Smooth muscle cell (in vitro differentiated cells): Measurements from ENCODE around the gene THSD4. TPM values are rescaled to one million over a fixed set of nuclear protein-coding genes. Genes with fewer than 3 reads are reported as not detected.

Experiments
- DNase-seq: peaks from one replicate; lab custom pipeline; 2025; ENCODE audit not compliant: unreplicated experiment; lab: John Stamatoyannopoulos, UW
- H2AFZ ChIP-seq: fragments of 200-600 bp; sonication (generic); 2 replicates; pipeline ENCODE4 v1.6.0; 2016; ENCODE audit warnings: antibody characterized with exemption, low read depth, mild to moderate bottlenecking
- H3F3A ChIP-seq: fragments of 200-600 bp; sonication (generic); 2 replicates; pipeline ENCODE4 v1.6.0; 2017; ENCODE audit warnings: antibody characterized with exemption, low read depth
- H3K27ac ChIP-seq: fragments of 200-600 bp; sonication (generic); 2 replicates; pipeline ENCODE4 v1.5.1; 2016; ENCODE audit warnings: low read depth, mild to moderate bottlenecking
- H3K27me3 ChIP-seq: fragments of 200-600 bp; sonication (generic); 2 replicates; pipeline ENCODE4 v1.6.1; 2016; ENCODE audit warnings: low read depth, mild to moderate bottlenecking
- H3K36me3 ChIP-seq: fragments of 200-600 bp; sonication (generic); 2 replicates; pipeline ENCODE4 v1.5.1; 2016; ENCODE audit warnings: low read depth
- H3K4me1 ChIP-seq: fragments of 200-600 bp; sonication (generic); 2 replicates; pipeline ENCODE4 v1.5.1; 2016; ENCODE audit warnings: low read depth
- H3K4me2 ChIP-seq: fragments of 200-600 bp; sonication (generic); 2 replicates; pipeline ENCODE4 v1.6.0; 2016; ENCODE audit warnings: mild to moderate bottlenecking
- H3K4me3 ChIP-seq: fragments of 200-600 bp; sonication (generic); 2 replicates; pipeline ENCODE4 v1.5.1; 2016; ENCODE audit warnings: mild to moderate bottlenecking
- H3K79me2 ChIP-seq: fragments of 200-600 bp; sonication (generic); 2 replicates; pipeline ENCODE4 v1.6.0; 2016; ENCODE audit warnings: low read depth, mild to moderate bottlenecking
- H3K9ac ChIP-seq: fragments of 200-600 bp; sonication (generic); 2 replicates; pipeline ENCODE4 v1.6.0; 2016; ENCODE audit warnings: low read depth
- H3K9me3 ChIP-seq: fragments of 200-600 bp; sonication (generic); replicated peaks from 2 replicates; pipeline ENCODE4 v1.5.1; 2016; ENCODE audit warnings: low read depth
- H4K20me1 ChIP-seq: fragments of 200-600 bp; sonication (generic); 2 replicates; pipeline ENCODE4 v1.6.0; 2016; ENCODE audit warnings: low read depth
- WGBS: methylation state at CpG from one replicate; pipeline ENCODE4 v1.1.7; 2016; ENCODE audit warnings: low lambda C conversion rate; 5-methylcytosine and 5-hydroxymethylcytosine counted together
- polyA plus RNA-seq: library from polyadenylated mRNA; unstranded; fragments of >200 nt; fragmentation: Nextera tagmentation; extraction: Ambion mirVana; gene quantifications from 2 replicates; pipeline ENCODE4 v1.2.1, GENCODE V29; 2016
- total RNA-seq: library from RNA; depleted of rRNA; stranded (reverse); fragments of >200 nt; gene quantifications from 2 replicates; pipeline ENCODE4 v1.2.3, GENCODE V29; 2014
- TF ChIP-seq, protein P1 (sequence below): fragments of 200-600 bp; sonication (generic); IDR thresholded peaks from 2 replicates; pipeline ENCODE4 v1.5.1; 2017; ENCODE audit warnings: borderline replicate concordance, mild to moderate bottlenecking, antibody characterized with exemption; ENCODE audit not compliant: insufficient read depth, poor library complexity, severe bottlenecking

THSD4 gene
- total and polyA plus RNA-seq, 2 experiments from 2014 or later, result 2.5 to 4.1 TPM

DNA sequence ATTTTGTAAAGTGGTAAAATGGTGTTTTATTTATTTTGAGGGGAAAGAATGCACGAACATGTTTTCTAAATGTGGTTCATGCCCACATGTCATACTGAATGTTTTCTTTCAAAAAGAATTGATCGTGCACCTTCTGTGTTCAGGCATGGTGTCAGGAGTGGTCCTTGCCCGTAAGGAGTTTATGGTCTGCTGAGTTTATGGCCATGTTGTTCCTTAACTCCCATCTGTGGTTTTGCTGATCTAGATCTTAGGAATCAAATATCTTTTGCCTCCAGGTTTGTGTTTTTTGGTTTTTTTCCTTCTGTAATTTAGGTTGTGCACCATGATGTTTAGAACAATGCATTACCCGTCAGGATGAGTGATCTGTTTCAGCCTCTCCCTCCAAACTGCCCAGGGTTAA, 390.7 kb downstream of the THSD4 start:
- TF ChIP-seq, protein P1, sequence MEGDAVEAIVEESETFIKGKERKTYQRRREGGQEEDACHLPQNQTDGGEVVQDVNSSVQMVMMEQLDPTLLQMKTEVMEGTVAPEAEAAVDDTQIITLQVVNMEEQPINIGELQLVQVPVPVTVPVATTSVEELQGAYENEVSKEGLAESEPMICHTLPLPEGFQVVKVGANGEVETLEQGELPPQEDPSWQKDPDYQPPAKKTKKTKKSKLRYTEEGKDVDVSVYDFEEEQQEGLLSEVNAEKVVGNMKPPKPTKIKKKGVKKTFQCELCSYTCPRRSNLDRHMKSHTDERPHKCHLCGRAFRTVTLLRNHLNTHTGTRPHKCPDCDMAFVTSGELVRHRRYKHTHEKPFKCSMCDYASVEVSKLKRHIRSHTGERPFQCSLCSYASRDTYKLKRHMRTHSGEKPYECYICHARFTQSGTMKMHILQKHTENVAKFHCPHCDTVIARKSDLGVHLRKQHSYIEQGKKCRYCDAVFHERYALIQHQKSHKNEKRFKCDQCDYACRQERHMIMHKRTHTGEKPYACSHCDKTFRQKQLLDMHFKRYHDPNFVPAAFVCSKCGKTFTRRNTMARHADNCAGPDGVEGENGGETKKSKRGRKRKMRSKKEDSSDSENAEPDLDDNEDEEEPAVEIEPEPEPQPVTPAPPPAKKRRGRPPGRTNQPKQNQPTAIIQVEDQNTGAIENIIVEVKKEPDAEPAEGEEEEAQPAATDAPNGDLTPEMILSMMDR, result no peak
- no peak for DNase-seq
- H3K27ac ChIP-seq, result no peak overlapping the region
- WGBS, result 75% methylated on average over 4 of the region's 4 CpGs
- H3K36me3 ChIP-seq, result no peaks in the 10 kb centered on the region
- no peaks in the 10 kb centered on the region for H3K27me3 ChIP-seq
- H3K9me3 ChIP-seq, result no peaks in the 10 kb centered on the region
- no peaks in the 10 kb centered on the region for H3F3A ChIP-seq
- H2AFZ ChIP-seq, result no peak overlapping the region
- H3K4me3 ChIP-seq, result no peak overlapping the region
- no peaks in the 10 kb centered on the region for H3K79me2 ChIP-seq
- H3K4me2 ChIP-seq, result no peak overlapping the region
- no peaks in the 10 kb centered on the region for H4K20me1 ChIP-seq
- H3K9ac ChIP-seq, result no peak overlapping the region
- no peaks in the 10 kb centered on the region for H3K4me1 ChIP-seq

DNA sequence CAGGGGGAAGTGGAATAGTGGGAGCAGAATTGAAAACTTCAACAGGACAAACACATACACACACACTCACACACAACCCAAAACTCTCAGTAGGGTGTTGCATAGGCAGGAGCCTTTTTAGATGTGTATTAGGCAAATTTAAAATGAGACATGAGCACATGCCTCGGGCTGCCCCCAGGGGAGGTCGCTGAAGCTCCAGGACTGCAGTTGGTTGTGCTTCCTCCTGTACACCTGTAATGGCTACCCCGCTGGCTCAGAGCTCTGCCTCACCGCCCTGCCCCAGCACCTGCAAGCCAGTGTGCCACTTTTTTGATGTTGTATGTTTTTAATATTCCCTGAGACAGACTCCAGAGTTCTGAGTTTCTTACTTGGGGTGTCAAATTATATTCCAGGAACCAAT, 391.7 kb downstream of the THSD4 start:
- Histone ChIP-seq H3K36me3 (no peaks in the 10 kb centered on the region), H3K4me1 (no peaks in the 10 kb centered on the region), H3K4me2 (no peak overlapping the region), H3K27me3 (no peaks in the 10 kb centered on the region), H2AFZ (no peak overlapping the region), H3K4me3 (no peak overlapping the region), H3K9me3 (no peaks in the 10 kb centered on the region), H3K79me2 (no peaks in the 10 kb centered on the region), H3K9ac (no peak overlapping the region), H3K27ac (no peak overlapping the region), H3F3A (no peaks in the 10 kb centered on the region), H4K20me1 (no peaks in the 10 kb centered on the region)
- TF ChIP-seq, protein P1, result no peak
- DNase-seq, result no peak
- 70% methylated on average over 4 of the region's 4 CpGs for WGBS

DNA sequence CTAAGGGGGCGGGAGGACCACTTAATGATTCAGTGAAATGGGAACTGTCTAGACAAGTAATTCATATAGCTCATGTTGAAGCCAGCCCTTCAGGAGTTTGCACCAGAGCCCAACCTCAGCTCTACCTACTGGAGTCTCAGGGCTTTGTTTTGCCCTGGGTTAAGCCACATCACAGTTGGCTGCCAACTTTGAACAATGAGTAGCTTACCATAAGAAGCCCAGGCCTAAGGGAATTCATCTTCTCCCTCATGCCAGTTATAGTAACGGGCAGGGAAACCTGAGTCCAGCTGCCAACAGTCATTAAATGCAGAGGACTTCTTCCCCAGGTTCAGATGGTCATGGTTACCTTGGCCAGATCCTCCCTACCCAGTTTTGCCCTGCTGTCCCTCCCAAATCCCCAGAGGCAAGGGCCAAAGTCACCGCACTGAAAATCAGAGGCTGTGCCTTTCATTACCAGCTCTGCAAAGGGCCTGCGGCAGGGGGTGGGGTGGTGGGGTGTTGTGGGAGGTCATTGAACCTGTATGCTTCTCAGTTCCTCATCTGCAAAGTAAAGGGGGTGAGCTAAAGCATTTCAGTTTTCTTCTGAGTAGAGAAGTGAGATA, 392.9 kb downstream of the THSD4 start:
- Histone ChIP-seq H3K27ac (no peak overlapping the region), H2AFZ (no peak overlapping the region), H3K27me3 (no peaks in the 10 kb centered on the region), H3F3A (no peaks in the 10 kb centered on the region), H3K4me2 (no peak overlapping the region), H3K4me3 (no peak overlapping the region), H4K20me1 (no peaks in the 10 kb centered on the region), H3K36me3 (no peaks in the 10 kb centered on the region), H3K9ac (no peak overlapping the region), H3K9me3 (no peaks in the 10 kb centered on the region), H3K4me1 (no peaks in the 10 kb centered on the region), H3K79me2 (no peaks in the 10 kb centered on the region)
- no peak for DNase-seq
- 95% methylated on average over 4 of the region's 4 CpGs for WGBS
- TF ChIP-seq, protein P1, result no peak

DNA sequence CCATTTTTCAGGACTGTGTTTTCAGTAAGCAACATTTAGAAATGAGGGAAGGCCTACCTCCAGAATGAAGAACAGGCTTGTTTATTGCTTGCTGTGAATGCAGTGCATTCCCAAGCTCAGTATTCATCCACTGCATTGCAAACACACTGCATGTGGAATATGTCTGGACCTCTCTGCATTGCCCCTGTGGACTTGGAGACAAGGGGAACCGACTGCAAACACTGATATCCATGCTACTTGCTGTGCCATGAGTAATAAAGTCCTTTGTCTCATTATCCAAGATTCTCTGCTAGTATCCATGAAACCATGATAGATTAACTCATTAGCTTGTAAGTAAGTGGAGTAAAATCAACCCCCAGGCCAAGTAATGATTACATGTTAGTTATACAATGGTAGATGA, 393.9 kb downstream of the THSD4 start:
- no peaks in the 10 kb centered on the region for H3K79me2 ChIP-seq
- no peaks in the 10 kb centered on the region for H3K4me1 ChIP-seq
- H3K36me3 ChIP-seq, result no peaks in the 10 kb centered on the region
- WGBS, result 96% methylated on average over 1 of the region's 1 CpG
- H3K9me3 ChIP-seq, result no peaks in the 10 kb centered on the region
- DNase-seq, result no peak
- no peak overlapping the region for H3K4me3 ChIP-seq
- TF ChIP-seq, protein P1, result no peak
- H4K20me1 ChIP-seq, result no peaks in the 10 kb centered on the region
- H2AFZ ChIP-seq, result no peak overlapping the region
- H3K27ac ChIP-seq, result no peak overlapping the region
- no peaks in the 10 kb centered on the region for H3F3A ChIP-seq
- H3K27me3 ChIP-seq, result no peaks in the 10 kb centered on the region
- H3K9ac ChIP-seq, result no peak overlapping the region
- no peak overlapping the region for H3K4me2 ChIP-seq
